Astrocyte of the spinal cord (primary cell): ENCODE measurements around the gene BMPR1B.

Experiments used
- DNase-seq: peaks from one replicate; pipeline ENCODE4 v3.0.0; 2011; ENCODE audit warnings: low read depth, low spot score
- H3K4me3 ChIP-seq: 2 replicates; pipeline ENCODE4 v1.5.1; 2011; ENCODE audit warnings: low read depth, mild to moderate bottlenecking, low read length, moderate library complexity
- CTCF ChIP-seq: IDR thresholded peaks from 2 replicates; pipeline ENCODE4 v1.5.1; 2012; ENCODE audit warnings: low read depth, mild to moderate bottlenecking, low read length, inconsistent platforms
- in situ Hi-C: cut with HindIII; loops from 2 replicates; pipeline ENCODE4 v1.10.0; 2017; ENCODE audit warnings: low sequenced_read_pairs

BMPR1B gene

GRCh38 chr4:94722748-94723147, 35.0 kb upstream of the BMPR1B start:
- H3K4me3 ChIP-seq: no peak overlapping the region
- in situ Hi-C loops: no loop called here
- DNase-seq: no peak
- TF ChIP-seq CTCF: no peak

GRCh38 chr4:94724016-94724790, 33.6 kb upstream of the BMPR1B start:
- no peak for DNase-seq
- in situ Hi-C loops: no loop called here
- H3K4me3 ChIP-seq: no peak overlapping the region
- no peak for TF ChIP-seq CTCF

GRCh38 chr4:94726524-94727123, 31.1 kb upstream of the BMPR1B start:
- no peak for TF ChIP-seq CTCF
- no peak overlapping the region for H3K4me3 ChIP-seq
- DNase-seq: no peak
- in situ Hi-C loops: no loop called here

- TF ChIP-seq CTCF: no peak
- DNase-seq: no peak
- in situ Hi-C loops: no loop called here
- H3K4me3 ChIP-seq: no peak overlapping the region
These were observed 29.5 kb upstream of the BMPR1B start for GRCh38 chr4:94728056-94728766.

- DNase-seq: no peak
- in situ Hi-C loops: no loop called here
- no peak overlapping the region for H3K4me3 ChIP-seq
- TF ChIP-seq CTCF: no peak
These were observed 25.4 kb upstream of the BMPR1B start for GRCh38 chr4:94732358-94732698.

- no peak for DNase-seq
- in situ Hi-C loops: no loop called here
- TF ChIP-seq CTCF: no peak
- H3K4me3 ChIP-seq: no peak overlapping the region
These were observed 18.0 kb upstream of the BMPR1B start for GRCh38 chr4:94739741-94740140.
